ENCODE data around the gene CDH13. TPM values are rescaled to one million over a fixed set of nuclear protein-coding genes. Genes with fewer than 3 reads are reported as not detected.

CDH13 gene
- total and polyA plus RNA-seq, 2 experiments from 2014 or later: 1.6 to 4.4 TPM

DNA sequence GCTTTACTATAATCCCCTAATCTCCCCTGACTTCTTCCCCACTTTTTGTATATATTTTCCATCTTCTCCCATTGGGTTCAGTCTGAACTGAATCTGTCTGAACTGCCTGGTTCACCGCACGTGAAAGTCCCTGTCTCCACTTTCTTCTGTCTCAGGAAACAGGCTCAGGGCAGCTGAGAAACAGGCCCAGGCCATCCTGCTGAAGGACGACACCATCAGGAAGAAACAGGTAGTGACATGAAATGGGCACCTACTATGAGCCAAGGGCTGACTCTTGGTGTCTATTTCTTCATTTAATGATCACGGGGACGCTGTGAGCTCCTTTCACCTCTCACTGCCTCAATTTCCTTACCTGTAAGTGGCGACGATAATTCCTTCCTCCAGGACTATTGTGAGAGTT, 1090.5 kb downstream of the CDH13 start:
- ATAC-seq (peak; percentile 93), DNase-seq (ENCODE audit: low spot score) (peak; percentile 74)
- H3K27ac Mint-ChIP-seq: no peak overlapping the region
- Histone ChIP-seq H2AFZ (no peak overlapping the region), H3K9me2 (ENCODE audit: insufficient read depth) (no peaks in the 10 kb centered on the region; the same call in 1 of the 2 replicates), H3K4me3 (no peak overlapping the region), H3K27me3 (ENCODE audit: insufficient read depth) (no peaks in the 10 kb centered on the region), H3K79me2 (replicated peaks; ENCODE audit: insufficient read depth) (no peaks in the 10 kb centered on the region), H3K4me2 (no peak overlapping the region), H3K27ac (ENCODE audit: low read depth) (no peak overlapping the region), H3K4me1 (ENCODE audit: insufficient read depth) (no peaks in the 10 kb centered on the region; the same call in 1 of the 2 replicates), H4K20me1 (replicated peaks; ENCODE audit: insufficient read depth) (no peaks in the 10 kb centered on the region), H3K36me3 (ENCODE audit: insufficient read depth) (no peaks in the 10 kb centered on the region), H3F3A (replicated peaks; ENCODE audit: low read depth) (no peaks in the 10 kb centered on the region)
- peaks cover 8% of the 10 kb centered on the region; the same call in 2 of the 3 replicates for H3K4me1 Mint-ChIP-seq
- TF ChIP-seq CREB1 (CRISPR knock-in tag; IDR thresholded peaks at IDR 0.05; ENCODE audit: low read depth) (no peak), NANOG (IDR thresholded peaks at IDR 0.05; ENCODE audit: borderline replicate concordance) (no peak), EZH2phosphoT487 (IDR thresholded peaks at IDR 0.05; ENCODE audit: unreplicated experiment) (no peak), ZNF331 (CRISPR knock-in tag; IDR thresholded peaks at IDR 0.05; ENCODE audit: low read depth) (no peak), EZH2 (IDR thresholded peaks at IDR 0.05; ENCODE audit: low read depth, unreplicated experiment) (no peak), CTCF (conservative IDR thresholded peaks at IDR 0.05; ENCODE audit: low read depth in 2 of 2) (peak; percentile 64 to 84)
- TF ChIP-seq, protein P1, sequence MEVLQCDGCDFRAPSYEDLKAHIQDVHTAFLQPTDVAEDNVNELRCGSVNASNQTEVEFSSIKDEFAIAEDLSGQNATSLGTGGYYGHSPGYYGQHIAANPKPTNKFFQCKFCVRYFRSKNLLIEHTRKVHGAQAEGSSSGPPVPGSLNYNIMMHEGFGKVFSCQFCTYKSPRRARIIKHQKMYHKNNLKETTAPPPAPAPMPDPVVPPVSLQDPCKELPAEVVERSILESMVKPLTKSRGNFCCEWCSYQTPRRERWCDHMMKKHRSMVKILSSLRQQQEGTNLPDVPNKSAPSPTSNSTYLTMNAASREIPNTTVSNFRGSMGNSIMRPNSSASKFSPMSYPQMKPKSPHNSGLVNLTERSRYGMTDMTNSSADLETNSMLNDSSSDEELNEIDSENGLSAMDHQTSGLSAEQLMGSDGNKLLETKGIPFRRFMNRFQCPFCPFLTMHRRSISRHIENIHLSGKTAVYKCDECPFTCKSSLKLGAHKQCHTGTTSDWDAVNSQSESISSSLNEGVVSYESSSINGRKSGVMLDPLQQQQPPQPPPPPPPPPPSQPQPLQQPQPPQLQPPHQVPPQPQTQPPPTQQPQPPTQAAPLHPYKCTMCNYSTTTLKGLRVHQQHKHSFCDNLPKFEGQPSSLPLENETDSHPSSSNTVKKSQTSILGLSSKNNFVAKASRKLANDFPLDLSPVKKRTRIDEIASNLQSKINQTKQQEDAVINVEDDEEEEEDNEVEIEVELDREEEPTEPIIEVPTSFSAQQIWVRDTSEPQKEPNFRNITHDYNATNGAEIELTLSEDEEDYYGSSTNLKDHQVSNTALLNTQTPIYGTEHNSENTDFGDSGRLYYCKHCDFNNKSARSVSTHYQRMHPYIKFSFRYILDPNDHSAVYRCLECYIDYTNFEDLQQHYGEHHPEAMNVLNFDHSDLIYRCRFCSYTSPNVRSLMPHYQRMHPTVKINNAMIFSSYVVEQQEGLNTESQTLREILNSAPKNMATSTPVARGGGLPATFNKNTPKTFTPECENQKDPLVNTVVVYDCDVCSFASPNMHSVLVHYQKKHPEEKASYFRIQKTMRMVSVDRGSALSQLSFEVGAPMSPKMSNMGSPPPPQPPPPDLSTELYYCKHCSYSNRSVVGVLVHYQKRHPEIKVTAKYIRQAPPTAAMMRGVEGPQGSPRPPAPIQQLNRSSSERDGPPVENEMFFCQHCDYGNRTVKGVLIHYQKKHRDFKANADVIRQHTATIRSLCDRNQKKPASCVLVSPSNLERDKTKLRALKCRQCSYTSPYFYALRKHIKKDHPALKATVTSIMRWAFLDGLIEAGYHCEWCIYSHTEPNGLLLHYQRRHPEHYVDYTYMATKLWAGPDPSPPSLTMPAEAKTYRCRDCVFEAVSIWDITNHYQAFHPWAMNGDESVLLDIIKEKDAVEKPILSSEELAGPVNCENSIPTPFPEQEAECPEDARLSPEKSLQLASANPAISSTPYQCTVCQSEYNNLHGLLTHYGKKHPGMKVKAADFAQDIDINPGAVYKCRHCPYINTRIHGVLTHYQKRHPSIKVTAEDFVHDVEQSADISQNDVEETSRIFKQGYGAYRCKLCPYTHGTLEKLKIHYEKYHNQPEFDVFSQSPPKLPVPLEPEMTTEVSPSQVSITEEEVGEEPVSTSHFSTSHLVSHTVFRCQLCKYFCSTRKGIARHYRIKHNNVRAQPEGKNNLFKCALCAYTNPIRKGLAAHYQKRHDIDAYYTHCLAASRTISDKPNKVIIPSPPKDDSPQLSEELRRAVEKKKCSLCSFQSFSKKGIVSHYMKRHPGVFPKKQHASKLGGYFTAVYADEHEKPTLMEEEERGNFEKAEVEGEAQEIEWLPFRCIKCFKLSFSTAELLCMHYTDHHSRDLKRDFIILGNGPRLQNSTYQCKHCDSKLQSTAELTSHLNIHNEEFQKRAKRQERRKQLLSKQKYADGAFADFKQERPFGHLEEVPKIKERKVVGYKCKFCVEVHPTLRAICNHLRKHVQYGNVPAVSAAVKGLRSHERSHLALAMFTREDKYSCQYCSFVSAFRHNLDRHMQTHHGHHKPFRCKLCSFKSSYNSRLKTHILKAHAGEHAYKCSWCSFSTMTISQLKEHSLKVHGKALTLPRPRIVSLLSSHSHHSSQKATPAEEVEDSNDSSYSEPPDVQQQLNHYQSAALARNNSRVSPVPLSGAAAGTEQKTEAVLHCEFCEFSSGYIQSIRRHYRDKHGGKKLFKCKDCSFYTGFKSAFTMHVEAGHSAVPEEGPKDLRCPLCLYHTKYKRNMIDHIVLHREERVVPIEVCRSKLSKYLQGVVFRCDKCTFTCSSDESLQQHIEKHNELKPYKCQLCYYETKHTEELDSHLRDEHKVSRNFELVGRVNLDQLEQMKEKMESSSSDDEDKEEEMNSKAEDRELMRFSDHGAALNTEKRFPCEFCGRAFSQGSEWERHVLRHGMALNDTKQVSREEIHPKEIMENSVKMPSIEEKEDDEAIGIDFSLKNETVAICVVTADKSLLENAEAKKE (CRISPR knock-in tag; IDR thresholded peaks at IDR 0.05): 0 out of 2 replicates have a peak, but pooled peaks have one; percentile 44
- no peaks in the 10 kb centered on the region; the same call in 1 of the 3 replicates for H3K9me3 Mint-ChIP-seq
- no peaks in the 10 kb centered on the region for H3K36me3 Mint-ChIP-seq (ENCODE audit: low read depth)
- no peak overlapping the region for H3K4me3 Mint-ChIP-seq
- peaks cover 2% of the 10 kb centered on the region for H3K27me3 Mint-ChIP-seq (ENCODE audit: insufficient read depth, low read depth, poor library complexity)

All from GM23338 (cell line).